DND-41 (cell line): Measurements from ENCODE around the gene OR2D3.

Experiments used
- CTCF ChIP-seq: IDR thresholded peaks from 2 replicates; pipeline ENCODE4 v1.5.1; 2012; ENCODE audit warnings: borderline replicate concordance, low read length, moderate library complexity, mild to moderate bottlenecking; ENCODE audit not compliant: poor library complexity, severe bottlenecking; ENCODE audit errors: extremely low read depth
- EZH2 ChIP-seq: IDR thresholded peaks from 3 replicates; pipeline ENCODE4 v1.6.1; 2012; ENCODE audit warnings: borderline replicate concordance, low read depth, mild to moderate bottlenecking, moderate library complexity, low read length, inconsistent platforms; ENCODE audit not compliant: severe bottlenecking

DNA sequence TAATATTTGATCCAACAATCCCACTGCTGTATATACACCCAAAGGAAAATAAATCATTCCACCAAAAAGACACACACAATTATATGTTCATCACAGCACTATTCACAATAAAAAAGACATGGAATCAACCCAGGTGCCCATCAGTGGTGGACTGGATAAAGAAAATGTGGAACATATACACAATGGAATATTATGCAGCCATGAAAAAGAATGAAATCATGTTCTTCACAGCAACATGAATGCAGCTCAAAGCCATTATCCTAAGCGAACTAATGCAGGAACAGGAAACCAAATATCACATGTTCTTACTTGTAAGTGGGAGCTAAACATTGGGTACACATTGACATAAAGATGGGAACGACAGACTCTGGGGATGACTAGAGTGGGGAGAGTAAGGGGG is 1.1 kb upstream of the OR2D3 start:
- TF ChIP-seq CTCF (no peak), EZH2 (no peak)
